Dermis microvascular lymphatic vessel endothelial cell (primary cell): Measurements from ENCODE around the gene LHX3. TPM values are rescaled to one million over a fixed set of nuclear protein-coding genes. Genes with fewer than 3 reads are reported as not detected.

Experiments
- DNase-seq, 2 donors: peaks; one replicate each; pipeline versions ENCODE4 v3.0.0 to v3.0.0-alpha.2; 2010; ENCODE audit warnings: low read depth in 2 of 2
- total RNA-seq: library from RNA; depleted of rRNA; stranded (reverse); fragments of >200 nt; gene quantifications from 2 replicates; pipeline ENCODE4 v1.2.1, GENCODE V29; 2014

Gene LHX3
- total RNA-seq = not detected in 2 replicates

- peak in 1 of 2 donors; percentile 41 for DNase-seq
Measured at GRCh38 chr9:136204838-136205706, at the start of gene LHX3. LHX3 (minus strand) TSS chr9:136205128; CDS start chr9:136205012, 116 bp downstream.

- DNase-seq = no peak
Measured at GRCh38 chr9:136253246-136254130, 48.6 kb upstream of the LHX3 start.

- DNase-seq = no peak
Measured at GRCh38 chr9:136252846-136253245, 47.9 kb upstream of the LHX3 start.

- DNase-seq = no peak
Measured at GRCh38 chr9:136252281-136252680, 47.4 kb upstream of the LHX3 start.

- DNase-seq = no peak
Measured at GRCh38 chr9:136251264-136252115, 46.6 kb upstream of the LHX3 start.

- no peak for DNase-seq
Measured at GRCh38 chr9:136250676-136251075, 45.7 kb upstream of the LHX3 start.

- no peak for DNase-seq
Measured at GRCh38 chr9:136249877-136250559, 45.1 kb upstream of the LHX3 start.

GRCh38 chr9:136248951-136249876, 44.3 kb upstream of the LHX3 start:
- DNase-seq = no peak

- no peak for DNase-seq
Measured at GRCh38 chr9:136247947-136248637, 43.2 kb upstream of the LHX3 start.

- no peak for DNase-seq
Measured at GRCh38 chr9:136247551-136247916, 42.6 kb upstream of the LHX3 start.

GRCh38 chr9:136246849-136247550, 42.1 kb upstream of the LHX3 start:
- no peak for DNase-seq

GRCh38 chr9:136245219-136246150, 40.6 kb upstream of the LHX3 start, which contains the start of gene QSOX2:
QSOX2 (minus strand) TSS chr9:136245812; CDS start chr9:136245803, 9 bp downstream.
- DNase-seq = peak; percentile 50 to 84

- DNase-seq = no peak
Measured at GRCh38 chr9:136244969-136245218, 40.0 kb upstream of the LHX3 start.

GRCh38 chr9:136244122-136244968, 39.4 kb upstream of the LHX3 start:
- no peak for DNase-seq

- DNase-seq = no peak
Measured at GRCh38 chr9:136243631-136244030, 38.7 kb upstream of the LHX3 start.

- no peak for DNase-seq
Measured at GRCh38 chr9:136242918-136243525, 38.1 kb upstream of the LHX3 start.
